Pons (tissue), 1 donor: ENCODE measurements around the gene MMRN1.

Source experiments
- DNase-seq: peaks from one replicate; pipeline ENCODE4 v3.0.0-alpha.2; 2016; ENCODE audit warnings: low spot score

Gene MMRN1

GRCh38 chr4:89894649-89895550 is at the start of gene MMRN1:
Gene MMRN1, plus strand, starts transcription at chr4:89894854. Its CDS starts 118 bp downstream, at chr4:89894972.
- DNase-seq: peak; percentile 48

- DNase-seq: no peak
Measured at GRCh38 chr4:89847571-89848325, 46.9 kb upstream of the MMRN1 start.

- no peak for DNase-seq
Measured at GRCh38 chr4:89855236-89855635, 39.4 kb upstream of the MMRN1 start.

- DNase-seq: no peak
Measured at GRCh38 chr4:89860971-89861370, 33.7 kb upstream of the MMRN1 start.

GRCh38 chr4:89863533-89863932 is 31.1 kb upstream of the MMRN1 start:
- no peak for DNase-seq

- DNase-seq: no peak
Measured at GRCh38 chr4:89868276-89868675, 26.4 kb upstream of the MMRN1 start.

GRCh38 chr4:89868999-89869589 is 25.6 kb upstream of the MMRN1 start:
- no peak for DNase-seq

- no peak for DNase-seq
Measured at GRCh38 chr4:89871211-89871610, 23.4 kb upstream of the MMRN1 start.

GRCh38 chr4:89876548-89876947 is 18.1 kb upstream of the MMRN1 start:
- DNase-seq: no peak

- no peak for DNase-seq
Measured at GRCh38 chr4:89878611-89879010, 16.0 kb upstream of the MMRN1 start.

- DNase-seq: no peak
Measured at GRCh38 chr4:89879215-89879614, 15.4 kb upstream of the MMRN1 start.

GRCh38 chr4:89889289-89889688 is 5.4 kb upstream of the MMRN1 start:
- DNase-seq: no peak

GRCh38 chr4:89897867-89898266 is 3.2 kb downstream of the MMRN1 start:
- DNase-seq: no peak

- no peak for DNase-seq
Measured at GRCh38 chr4:89898304-89898716, 3.7 kb downstream of the MMRN1 start.

GRCh38 chr4:89899152-89899551 is 4.5 kb downstream of the MMRN1 start:
- no peak for DNase-seq

GRCh38 chr4:89899854-89900253 is 5.2 kb downstream of the MMRN1 start:
- DNase-seq: no peak

- DNase-seq: peak; percentile 74
Measured at GRCh38 chr4:89901808-89902431, 7.3 kb downstream of the MMRN1 start.

GRCh38 chr4:89904524-89904923 is 9.9 kb downstream of the MMRN1 start:
- no peak for DNase-seq

- DNase-seq: no peak
Measured at GRCh38 chr4:89906316-89906715, 11.7 kb downstream of the MMRN1 start.

GRCh38 chr4:89906777-89907521 is 12.3 kb downstream of the MMRN1 start:
- DNase-seq: no peak

- no peak for DNase-seq
Measured at GRCh38 chr4:89909889-89910288, 15.2 kb downstream of the MMRN1 start.

GRCh38 chr4:89913623-89914022 is 19.0 kb downstream of the MMRN1 start:
- no peak for DNase-seq
